OCI-LY3 (cell line): ENCODE results near the gene RHAG.

ENCODE experiments used
- EZH2phosphoT487 ChIP-seq: fragments of 200-600 bp; shearing (Covaris generic); IDR thresholded peaks from 2 replicates; pipeline ENCODE4 v1.6.1; 2018; ENCODE audit warnings: antibody characterized with exemption, mixed run types, low read depth
- TF ChIP-seq, protein P1 (sequence below): fragments of 200-600, 300-600 bp; sonication (generic); IDR thresholded peaks from 2 replicates; pipeline ENCODE4 v1.5.1; 2014; ENCODE audit warnings: antibody characterized with exemption, low read length, low read depth

DNA sequence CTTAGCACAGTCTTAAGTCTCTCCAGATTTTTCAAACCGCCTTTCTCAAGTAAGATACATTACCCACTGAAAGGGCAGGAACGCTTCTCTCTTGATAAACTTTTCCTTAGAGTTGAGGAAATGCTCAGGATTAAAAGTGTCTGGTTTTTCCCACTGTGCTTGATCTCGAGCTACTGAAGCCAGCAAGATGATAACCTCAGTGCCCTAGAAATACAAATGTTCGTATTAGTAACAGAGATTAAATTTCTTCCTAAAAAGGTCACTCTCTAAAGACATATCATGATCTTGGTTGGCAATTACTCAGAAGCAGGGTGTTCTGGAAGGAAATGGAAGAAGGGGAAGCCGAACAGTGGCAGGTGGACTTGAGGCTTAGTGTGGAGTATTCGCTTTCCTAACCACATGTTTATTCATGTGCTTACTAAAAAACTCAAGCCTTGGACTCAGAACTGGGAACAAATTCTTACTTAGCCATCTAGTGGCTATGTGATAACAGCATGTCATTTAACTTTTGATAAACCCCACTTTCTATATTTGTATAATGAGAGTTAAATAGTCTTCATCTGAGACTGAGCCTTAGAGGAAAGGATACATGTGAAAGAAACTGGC lies 66.1 kb downstream of the RHAG start:
- TF ChIP-seq, protein P1, sequence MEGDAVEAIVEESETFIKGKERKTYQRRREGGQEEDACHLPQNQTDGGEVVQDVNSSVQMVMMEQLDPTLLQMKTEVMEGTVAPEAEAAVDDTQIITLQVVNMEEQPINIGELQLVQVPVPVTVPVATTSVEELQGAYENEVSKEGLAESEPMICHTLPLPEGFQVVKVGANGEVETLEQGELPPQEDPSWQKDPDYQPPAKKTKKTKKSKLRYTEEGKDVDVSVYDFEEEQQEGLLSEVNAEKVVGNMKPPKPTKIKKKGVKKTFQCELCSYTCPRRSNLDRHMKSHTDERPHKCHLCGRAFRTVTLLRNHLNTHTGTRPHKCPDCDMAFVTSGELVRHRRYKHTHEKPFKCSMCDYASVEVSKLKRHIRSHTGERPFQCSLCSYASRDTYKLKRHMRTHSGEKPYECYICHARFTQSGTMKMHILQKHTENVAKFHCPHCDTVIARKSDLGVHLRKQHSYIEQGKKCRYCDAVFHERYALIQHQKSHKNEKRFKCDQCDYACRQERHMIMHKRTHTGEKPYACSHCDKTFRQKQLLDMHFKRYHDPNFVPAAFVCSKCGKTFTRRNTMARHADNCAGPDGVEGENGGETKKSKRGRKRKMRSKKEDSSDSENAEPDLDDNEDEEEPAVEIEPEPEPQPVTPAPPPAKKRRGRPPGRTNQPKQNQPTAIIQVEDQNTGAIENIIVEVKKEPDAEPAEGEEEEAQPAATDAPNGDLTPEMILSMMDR: no peak; the same call in 1 of the 2 replicates
- TF ChIP-seq EZH2phosphoT487: no peak
